ENCODE results near the gene IFI27L2. TPM values are rescaled to one million over a fixed set of nuclear protein-coding genes. Genes with fewer than 3 reads are reported as not detected.

IFI27L2 gene
- total RNA-seq, 3 donors from 2014 or later (not counting 1 experiment from before 2014, with no cell fraction given), result 36.3 to 55.1 (median 39.8) TPM

- no peak overlapping the region for H3K27ac ChIP-seq (ENCODE audit: low read length)
- Mint-ChIP-seq H3K36me3 (no peaks in the 10 kb centered on the region), H3K4me3 (no peak overlapping the region), H3K9me3 (no peaks in the 10 kb centered on the region), H3K27ac (no peak overlapping the region), H3K4me1 (peaks cover 0 to 10% of the 10 kb centered on the region in 2 donors), H3K27me3 (ENCODE audit: low read depth in 2 of 2) (peaks cover 30 to 43% of the 10 kb centered on the region in 2 donors)
- ATAC-seq (no peak), DNase-seq (no peak)
- no peaks in the 10 kb centered on the region for H3K27me3 ChIP-seq (ENCODE audit: control insufficient read depth, insufficient read depth, low read length)
- peaks cover 6% of the 10 kb centered on the region for H3K9me3 ChIP-seq (ENCODE audit: control insufficient read depth, insufficient read depth, low read length)
- TF ChIP-seq CTCF (IDR thresholded peaks at IDR 0.05), result no peak
- peaks cover 3% of the 10 kb centered on the region for H3K4me1 ChIP-seq (ENCODE audit: control insufficient read depth, insufficient read depth, low read length)
- intact Hi-C loops (cut with micrococcal nuclease), result no loop called here
- H3K4me3 ChIP-seq (ENCODE audit: low read length), result no peak overlapping the region
- WGBS (ENCODE audit: insufficient coverage), result 41% methylated on average over 4 of the region's 4 CpGs
- no peaks in the 10 kb centered on the region for H3K36me3 ChIP-seq (ENCODE audit: control insufficient read depth, insufficient read depth, low read length)
Observed at GRCh38 chr14:94115058-94115591, 14.3 kb downstream of the IFI27L2 start.

- Mint-ChIP-seq H3K4me3 (no peak overlapping the region), H3K4me1 (peaks cover 0 to 10% of the 10 kb centered on the region in 2 donors), H3K27me3 (ENCODE audit: low read depth in 2 of 2) (peaks cover 28 to 43% of the 10 kb centered on the region in 2 donors), H3K36me3 (no peaks in the 10 kb centered on the region), H3K27ac (no peak overlapping the region), H3K9me3 (no peaks in the 10 kb centered on the region)
- Histone ChIP-seq H3K36me3 (ENCODE audit: control insufficient read depth, insufficient read depth, low read length) (no peaks in the 10 kb centered on the region), H3K27ac (ENCODE audit: low read length) (no peak overlapping the region), H3K27me3 (ENCODE audit: control insufficient read depth, insufficient read depth, low read length) (no peaks in the 10 kb centered on the region), H3K4me1 (ENCODE audit: control insufficient read depth, insufficient read depth, low read length) (peaks cover 3% of the 10 kb centered on the region), H3K4me3 (ENCODE audit: low read length) (no peak overlapping the region), H3K9me3 (ENCODE audit: control insufficient read depth, insufficient read depth, low read length) (peaks cover 2% of the 10 kb centered on the region)
- no peak for DNase-seq
- no peak for TF ChIP-seq CTCF (IDR thresholded peaks at IDR 0.05)
- 81% methylated on average over 5 of the region's 5 CpGs for WGBS (ENCODE audit: insufficient coverage)
- ATAC-seq, result no peak
- intact Hi-C loops (cut with micrococcal nuclease), result no loop called here
Observed at GRCh38 chr14:94114589-94115057, 14.8 kb downstream of the IFI27L2 start.

DNA sequence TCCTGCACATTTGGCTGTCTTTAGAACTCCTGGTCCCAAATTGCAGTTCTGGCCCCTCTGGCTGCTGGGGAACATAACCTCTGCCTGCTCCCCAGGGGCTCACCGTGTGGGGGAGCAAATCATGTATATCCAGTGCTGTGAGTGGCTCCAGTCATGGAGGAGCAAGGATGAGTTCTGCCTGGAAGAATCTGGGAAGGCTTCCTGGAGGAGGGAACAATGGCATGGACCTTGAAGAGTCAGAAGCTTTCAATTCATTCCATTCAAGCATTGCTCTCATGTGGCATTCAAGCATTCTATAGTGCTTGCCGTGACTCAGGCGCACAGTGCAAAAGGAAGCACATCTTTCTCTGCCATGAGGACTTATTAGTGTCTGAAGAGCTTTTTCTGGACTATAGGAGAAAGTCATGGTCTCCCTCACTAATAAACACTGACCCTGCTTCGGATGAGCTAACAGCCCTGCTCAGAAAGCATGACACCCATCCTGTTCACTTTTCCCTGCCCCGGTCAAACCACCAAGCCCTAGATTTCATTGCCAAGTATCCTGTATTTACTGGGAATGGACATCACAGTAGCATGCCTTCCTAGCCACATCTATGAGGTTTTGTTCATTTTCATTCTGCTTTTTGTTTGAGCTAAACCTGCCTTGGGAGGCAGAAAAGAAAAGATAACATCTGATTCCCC is 15.4 kb downstream of the IFI27L2 start:
- Mint-ChIP-seq H3K36me3 (no peaks in the 10 kb centered on the region), H3K27me3 (ENCODE audit: low read depth in 2 of 2) (peaks cover 25 to 43% of the 10 kb centered on the region in 2 donors), H3K9me3 (no peaks in the 10 kb centered on the region), H3K27ac (no peak overlapping the region), H3K4me1 (peaks cover 0 to 10% of the 10 kb centered on the region in 2 donors), H3K4me3 (no peak overlapping the region)
- Histone ChIP-seq H3K4me1 (ENCODE audit: control insufficient read depth, insufficient read depth, low read length) (peaks cover 3% of the 10 kb centered on the region), H3K27me3 (ENCODE audit: control insufficient read depth, insufficient read depth, low read length) (no peaks in the 10 kb centered on the region), H3K36me3 (ENCODE audit: control insufficient read depth, insufficient read depth, low read length) (no peaks in the 10 kb centered on the region), H3K27ac (ENCODE audit: low read length) (no peak overlapping the region), H3K9me3 (ENCODE audit: control insufficient read depth, insufficient read depth, low read length) (no peaks in the 10 kb centered on the region), H3K4me3 (ENCODE audit: low read length) (no peak overlapping the region)
- ATAC-seq (no peak), DNase-seq (no peak)
- 93% methylated on average over 5 of the region's 5 CpGs for WGBS (ENCODE audit: insufficient coverage)
- TF ChIP-seq CTCF (IDR thresholded peaks at IDR 0.05), result no peak
- intact Hi-C loops (cut with micrococcal nuclease), result no loop called here

Measured in natural killer cell (primary cell).